WTC11 (cell line): ENCODE data around the gene TEKTIP1. TPM values are rescaled to one million over a fixed set of nuclear protein-coding genes. Genes with fewer than 3 reads are reported as not detected.

Source experiments
- ATAC-seq: fragments of 200-7000 bp; cut with Tn5 transposase; 2 replicates; pipeline ENCODE4 v1.10.0; 2021; ENCODE audit warnings: mild to moderate bottlenecking, moderate library complexity
- CTCF ChIA-PET: fragments of 300-600 bp; sonication (Branson Sonifier 250); formaldehyde crosslinking; loops from one replicate; lab custom pipeline; 2021; ENCODE audit warnings: antibody characterized with exemption; lab: Charles Lee
- POLR2A ChIA-PET: fragments of 350-600 bp; sonication (Branson Sonifier 250); formaldehyde crosslinking; loops from one replicate; lab custom pipeline; 2021; ENCODE audit warnings: antibody characterized with exemption; lab: Charles Lee
- DNase-seq: peaks from one replicate; pipeline ENCODE4 v3.0.0; 2021; ENCODE audit warnings: low spot score
- H3K27ac Mint-ChIP-seq: 2 replicates; pipeline ENCODE4 v1.8.0; 2021; ENCODE audit warnings: mixed read lengths
- H3K27me3 Mint-ChIP-seq: 2 replicates; pipeline ENCODE4 v1.8.0; 2021; ENCODE audit warnings: low read depth, mild to moderate bottlenecking, moderate library complexity, mixed read lengths
- H3K36me3 Mint-ChIP-seq: 2 replicates; pipeline ENCODE4 v1.8.0; 2021; ENCODE audit warnings: mixed read lengths
- H3K4me1 Mint-ChIP-seq: 2 replicates; pipeline ENCODE4 v1.8.0; 2022; ENCODE audit warnings: mixed read lengths
- H3K4me3 Mint-ChIP-seq: 2 replicates; pipeline ENCODE4 v1.8.0; 2021; ENCODE audit warnings: mild to moderate bottlenecking, moderate library complexity, mixed read lengths
- H3K9me3 Mint-ChIP-seq: 2 replicates; pipeline ENCODE4 v1.8.0; 2021; ENCODE audit warnings: mixed read lengths
- ARID4B ChIP-seq: sonication (generic); formaldehyde crosslinking; IDR thresholded peaks from 2 replicates; pipeline ENCODE4 v1.8.0; 2023; ENCODE audit warnings: missing genetic modification reagents, mild to moderate bottlenecking, borderline replicate concordance
- ATF1 ChIP-seq: sonication (generic); formaldehyde crosslinking; IDR thresholded peaks from 2 replicates; pipeline ENCODE4 v1.8.1; 2023; ENCODE audit warnings: mild to moderate bottlenecking, moderate library complexity, missing genetic modification reagents
- ESRRA ChIP-seq: sonication (generic); formaldehyde crosslinking; IDR thresholded peaks from 2 replicates; pipeline ENCODE4 v1.8.1; 2022; ENCODE audit warnings: mild to moderate bottlenecking, missing genetic modification reagents, borderline replicate concordance
- GTF2I ChIP-seq: fragments of 250-450 bp; sonication (Bioruptor Pico); conservative IDR thresholded peaks from 2 replicates; pipeline ENCODE4 v1.4.0; 2021; ENCODE audit warnings: mild to moderate bottlenecking
- HMGA2 ChIP-seq: fragments of 250-450 bp; sonication (Bioruptor Pico); IDR thresholded peaks from 2 replicates; pipeline ENCODE4 v1.4.0; 2021; ENCODE audit warnings: mild to moderate bottlenecking, moderate library complexity
- IRF1 ChIP-seq: sonication (generic); formaldehyde crosslinking; IDR thresholded peaks from 2 replicates; pipeline ENCODE4 v1.8.0; 2023; ENCODE audit warnings: missing genetic modification reagents
- KAT7 ChIP-seq: sonication (generic); formaldehyde crosslinking; IDR thresholded peaks from 2 replicates; pipeline ENCODE4 v1.8.1; 2023; ENCODE audit warnings: missing genetic modification reagents, mild to moderate bottlenecking, borderline replicate concordance
- NFATC4 ChIP-seq: fragments of 250-450 bp; sonication (Bioruptor Pico); IDR thresholded peaks from 2 replicates; pipeline ENCODE4 v1.9.0; 2021; ENCODE audit warnings: mild to moderate bottlenecking
- NR1H2 ChIP-seq: sonication (generic); formaldehyde crosslinking; IDR thresholded peaks from 2 replicates; pipeline ENCODE4 v1.9.0; 2021; ENCODE audit warnings: mild to moderate bottlenecking, moderate library complexity, missing genetic modification reagents
- OVOL2 ChIP-seq: fragments of 250-450 bp; sonication (Bioruptor Pico); IDR thresholded peaks from 2 replicates; pipeline ENCODE4 v1.9.0; 2021; ENCODE audit warnings: mild to moderate bottlenecking, borderline replicate concordance
- SOX15 ChIP-seq: fragments of 250-450 bp; sonication (Bioruptor Pico); IDR thresholded peaks from 2 replicates; pipeline ENCODE4 v1.9.0; 2021; ENCODE audit warnings: mild to moderate bottlenecking
- ZNF121 ChIP-seq: sonication (generic); formaldehyde crosslinking; IDR thresholded peaks from 2 replicates; pipeline ENCODE4 v1.8.0; 2023; ENCODE audit warnings: missing genetic modification reagents
- ZNF219 ChIP-seq: sonication (generic); formaldehyde crosslinking; IDR thresholded peaks from 2 replicates; pipeline ENCODE4 v1.8.0; 2023; ENCODE audit warnings: missing genetic modification reagents, mild to moderate bottlenecking, borderline replicate concordance
- ZNF425 ChIP-seq: fragments of 250-450 bp; sonication (Bioruptor Pico); conservative IDR thresholded peaks from 2 replicates; pipeline ENCODE4 v1.9.0; 2021; ENCODE audit warnings: mild to moderate bottlenecking
- ZNF512 ChIP-seq: sonication (generic); formaldehyde crosslinking; IDR thresholded peaks from 2 replicates; pipeline ENCODE4 v1.8.1; 2022; ENCODE audit warnings: missing genetic modification reagents, borderline replicate concordance
- total RNA-seq: library from RNA; stranded (reverse); gene quantifications from 3 replicates; pipeline ENCODE4 v1.2.3, GENCODE V29; 2021
- TF ChIP-seq, protein P1 (sequence below): sonication (generic); formaldehyde crosslinking; IDR thresholded peaks from 2 replicates; pipeline ENCODE4 v1.8.0; 2022; ENCODE audit warnings: mild to moderate bottlenecking, missing genetic modification reagents
- TF ChIP-seq, protein P2 (sequence below): sonication (generic); formaldehyde crosslinking; IDR thresholded peaks from 2 replicates; pipeline ENCODE4 v1.8.1; 2022; ENCODE audit warnings: low read depth, mild to moderate bottlenecking, moderate library complexity, missing genetic modification reagents, borderline replicate concordance
- TF ChIP-seq, protein P3 (sequence below): fragments of 200-600 bp; IDR thresholded peaks from 2 replicates; pipeline ENCODE4 v1.8.0; 2022; ENCODE audit warnings: antibody characterized with exemption
- TF ChIP-seq, protein P4 (sequence below): sonication (generic); formaldehyde crosslinking; IDR thresholded peaks from 2 replicates; pipeline ENCODE4 v1.8.1; 2022; ENCODE audit warnings: low read depth, missing genetic modification reagents, borderline replicate concordance

The TEKTIP1 gene
- total RNA-seq, 1 experiment from 2014 or later = 6.3 TPM

- H3K27ac Mint-ChIP-seq = peak overlapping the region; percentile 68; the same call in 1 of the 2 replicates
- CTCF ChIA-PET = interaction anchor here (0.6 to 6.5 kb wide), 21 partner anchors 10 to 305 kb away, joined by 3 to 115 read pairs (median 4); partner anchors contain the start of genes FZR1, GIPC3 and TEKTIP1
- TF ChIP-seq ARID4B = no peak
- no peak for TF ChIP-seq ZNF425 (CRISPR knock-in tag)
- TF ChIP-seq SOX15 = no peak
- 0 out of 2 replicates have a peak, but pooled peaks have one; percentile 61 for TF ChIP-seq ZNF121 (CRISPR knock-in tag)
- TF ChIP-seq, protein P1, sequence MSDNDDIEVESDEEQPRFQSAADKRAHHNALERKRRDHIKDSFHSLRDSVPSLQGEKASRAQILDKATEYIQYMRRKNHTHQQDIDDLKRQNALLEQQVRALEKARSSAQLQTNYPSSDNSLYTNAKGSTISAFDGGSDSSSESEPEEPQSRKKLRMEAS = no peak
- TF ChIP-seq HMGA2 (CRISPR knock-in tag) = no peak
- TF ChIP-seq OVOL2 (CRISPR knock-in tag) = no peak
- no peak for TF ChIP-seq NR1H2 (CRISPR knock-in tag)
- TF ChIP-seq, protein P2, sequence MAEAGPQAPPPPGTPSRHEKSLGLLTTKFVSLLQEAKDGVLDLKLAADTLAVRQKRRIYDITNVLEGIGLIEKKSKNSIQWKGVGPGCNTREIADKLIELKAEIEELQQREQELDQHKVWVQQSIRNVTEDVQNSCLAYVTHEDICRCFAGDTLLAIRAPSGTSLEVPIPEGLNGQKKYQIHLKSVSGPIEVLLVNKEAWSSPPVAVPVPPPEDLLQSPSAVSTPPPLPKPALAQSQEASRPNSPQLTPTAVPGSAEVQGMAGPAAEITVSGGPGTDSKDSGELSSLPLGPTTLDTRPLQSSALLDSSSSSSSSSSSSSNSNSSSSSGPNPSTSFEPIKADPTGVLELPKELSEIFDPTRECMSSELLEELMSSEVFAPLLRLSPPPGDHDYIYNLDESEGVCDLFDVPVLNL = no peak
- TF ChIP-seq, protein P3, sequence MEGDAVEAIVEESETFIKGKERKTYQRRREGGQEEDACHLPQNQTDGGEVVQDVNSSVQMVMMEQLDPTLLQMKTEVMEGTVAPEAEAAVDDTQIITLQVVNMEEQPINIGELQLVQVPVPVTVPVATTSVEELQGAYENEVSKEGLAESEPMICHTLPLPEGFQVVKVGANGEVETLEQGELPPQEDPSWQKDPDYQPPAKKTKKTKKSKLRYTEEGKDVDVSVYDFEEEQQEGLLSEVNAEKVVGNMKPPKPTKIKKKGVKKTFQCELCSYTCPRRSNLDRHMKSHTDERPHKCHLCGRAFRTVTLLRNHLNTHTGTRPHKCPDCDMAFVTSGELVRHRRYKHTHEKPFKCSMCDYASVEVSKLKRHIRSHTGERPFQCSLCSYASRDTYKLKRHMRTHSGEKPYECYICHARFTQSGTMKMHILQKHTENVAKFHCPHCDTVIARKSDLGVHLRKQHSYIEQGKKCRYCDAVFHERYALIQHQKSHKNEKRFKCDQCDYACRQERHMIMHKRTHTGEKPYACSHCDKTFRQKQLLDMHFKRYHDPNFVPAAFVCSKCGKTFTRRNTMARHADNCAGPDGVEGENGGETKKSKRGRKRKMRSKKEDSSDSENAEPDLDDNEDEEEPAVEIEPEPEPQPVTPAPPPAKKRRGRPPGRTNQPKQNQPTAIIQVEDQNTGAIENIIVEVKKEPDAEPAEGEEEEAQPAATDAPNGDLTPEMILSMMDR = peak; percentile 37; the same call in 1 of the 2 replicates
- no peak for TF ChIP-seq ATF1 (CRISPR knock-in tag)
- TF ChIP-seq GTF2I (CRISPR knock-in tag) = peak; percentile 94
- no peak for TF ChIP-seq ZNF219
- TF ChIP-seq KAT7 (CRISPR knock-in tag) = no peak
- TF ChIP-seq ZNF512 (CRISPR knock-in tag) = no peak
- TF ChIP-seq, protein P4, sequence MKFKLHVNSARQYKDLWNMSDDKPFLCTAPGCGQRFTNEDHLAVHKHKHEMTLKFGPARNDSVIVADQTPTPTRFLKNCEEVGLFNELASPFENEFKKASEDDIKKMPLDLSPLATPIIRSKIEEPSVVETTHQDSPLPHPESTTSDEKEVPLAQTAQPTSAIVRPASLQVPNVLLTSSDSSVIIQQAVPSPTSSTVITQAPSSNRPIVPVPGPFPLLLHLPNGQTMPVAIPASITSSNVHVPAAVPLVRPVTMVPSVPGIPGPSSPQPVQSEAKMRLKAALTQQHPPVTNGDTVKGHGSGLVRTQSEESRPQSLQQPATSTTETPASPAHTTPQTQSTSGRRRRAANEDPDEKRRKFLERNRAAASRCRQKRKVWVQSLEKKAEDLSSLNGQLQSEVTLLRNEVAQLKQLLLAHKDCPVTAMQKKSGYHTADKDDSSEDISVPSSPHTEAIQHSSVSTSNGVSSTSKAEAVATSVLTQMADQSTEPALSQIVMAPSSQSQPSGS = no peak
- no peak for TF ChIP-seq NFATC4
- TF ChIP-seq IRF1 = no peak
- TF ChIP-seq ESRRA = no peak
These were observed 36.3 kb downstream of the TEKTIP1 start for GRCh38 chr19:3575260-3575741.

More at GRCh38 chr19:3575260-3575741, 36.3 kb downstream of the TEKTIP1 start:
- Mint-ChIP-seq H3K27me3 (peaks cover 10% of the 10 kb centered on the region), H3K9me3 (no peaks in the 10 kb centered on the region), H3K36me3 (peaks cover 8% of the 10 kb centered on the region), H3K4me1 (peaks cover 21% of the 10 kb centered on the region), H3K4me3 (peak overlapping the region; percentile 62)
- ATAC-seq (no peak), DNase-seq (peak; percentile 76)
- POLR2A ChIA-PET = interaction anchor here (0.8 kb wide), 1 partner anchor 20 kb away, joined by 3 read pairs; no protein-coding TSS in a partner anchor
